ENCODE measurements around the gene SKIC8. TPM values are rescaled to one million over a fixed set of nuclear protein-coding genes. Genes with fewer than 3 reads are reported as not detected.

SKIC8 gene
- total and polyA plus RNA-seq, 2 of the 13 experiments (the other 11 are each of a cell fraction or from before 2014, with no cell fraction given) = 69.5 to 70.6 TPM

- TF ChIP-seq ZNF850 (CRISPR knock-in tag; conservative IDR thresholded peaks at IDR 0.05) = no peak
- TF ChIP-seq KLF15 (CRISPR knock-in tag; IDR thresholded peaks at IDR 0.05; ENCODE audit: borderline replicate concordance) = no peak
- TF ChIP-seq TFE3 (CRISPR knock-in tag; IDR thresholded peaks at IDR 0.05) = 0 out of 2 replicates have a peak, but pooled peaks have one; percentile 34
- TF ChIP-seq GATAD1 (CRISPR knock-in tag; IDR thresholded peaks at IDR 0.05) = peak; percentile 97
- TF ChIP-seq ZBTB33 (CRISPR knock-in tag; IDR thresholded peaks at IDR 0.05) = peak; percentile 12; the same call in 1 of the 2 replicates
- no peak for TF ChIP-seq ZBTB10 (CRISPR knock-in tag; IDR thresholded peaks at IDR 0.05; ENCODE audit: borderline replicate concordance)
- peak; percentile 90 for TF ChIP-seq YY1 (IDR thresholded peaks at IDR 0.05; ENCODE audit: insufficient read depth, insufficient replicate concordance, low read depth, low read length)
- peak; percentile 8; the same call in 1 of the 2 replicates for TF ChIP-seq ZNF281 (CRISPR knock-in tag; IDR thresholded peaks at IDR 0.05; ENCODE audit: borderline replicate concordance)
- TF ChIP-seq TEF (CRISPR knock-in tag; IDR thresholded peaks at IDR 0.05) = no peak
- no peak for TF ChIP-seq GATA4 (IDR thresholded peaks at IDR 0.05; ENCODE audit: borderline replicate concordance, low read depth)
- TF ChIP-seq RCOR2 (CRISPR knock-in tag; IDR thresholded peaks at IDR 0.05) = no peak; the same call in 1 of the 2 replicates
- peak; percentile 67; the same call in 1 of the 2 replicates for TF ChIP-seq CREBL2 (CRISPR knock-in tag; IDR thresholded peaks at IDR 0.05; ENCODE audit: borderline replicate concordance)
- peak; percentile 88 for TF ChIP-seq KDM2A (CRISPR knock-in tag; IDR thresholded peaks at IDR 0.05; ENCODE audit: borderline replicate concordance, low read depth)
- peak; percentile 25; the same call in 1 of the 2 replicates for TF ChIP-seq MIXL1 (CRISPR knock-in tag; IDR thresholded peaks at IDR 0.05)
- 0 out of 2 replicates have a peak, but pooled peaks have one; percentile 48 for TF ChIP-seq BHLHE40 (IDR thresholded peaks at IDR 0.05; ENCODE audit: low read length)
- no peak for TF ChIP-seq ZNF180 (CRISPR knock-in tag; IDR thresholded peaks at IDR 0.05; ENCODE audit: borderline replicate concordance, low read depth)
- TF ChIP-seq ZNF235 (CRISPR knock-in tag; IDR thresholded peaks at IDR 0.05; ENCODE audit: borderline replicate concordance) = no peak
- TF ChIP-seq ELF4 (CRISPR knock-in tag; IDR thresholded peaks at IDR 0.05; ENCODE audit: borderline replicate concordance) = no peak
These were observed at the start of gene SKIC8 (continued) for GRCh38 chr15:78299101-78299930.
